Suppressor macrophage treated with lipopolysaccharide for 1 hour (primary cell): ENCODE data around the gene LITAF.
"Not testable (repeated sequence)": the region's sequence is repeated elsewhere in the genome, so short reads cannot be mapped to it uniquely, and the experiment has no call there.

Experiments
- DNase-seq, 3 donors: peaks; one replicate each; pipeline ENCODE4 v3.0.0-alpha.2; 2020 to 2022

Gene LITAF

DNA sequence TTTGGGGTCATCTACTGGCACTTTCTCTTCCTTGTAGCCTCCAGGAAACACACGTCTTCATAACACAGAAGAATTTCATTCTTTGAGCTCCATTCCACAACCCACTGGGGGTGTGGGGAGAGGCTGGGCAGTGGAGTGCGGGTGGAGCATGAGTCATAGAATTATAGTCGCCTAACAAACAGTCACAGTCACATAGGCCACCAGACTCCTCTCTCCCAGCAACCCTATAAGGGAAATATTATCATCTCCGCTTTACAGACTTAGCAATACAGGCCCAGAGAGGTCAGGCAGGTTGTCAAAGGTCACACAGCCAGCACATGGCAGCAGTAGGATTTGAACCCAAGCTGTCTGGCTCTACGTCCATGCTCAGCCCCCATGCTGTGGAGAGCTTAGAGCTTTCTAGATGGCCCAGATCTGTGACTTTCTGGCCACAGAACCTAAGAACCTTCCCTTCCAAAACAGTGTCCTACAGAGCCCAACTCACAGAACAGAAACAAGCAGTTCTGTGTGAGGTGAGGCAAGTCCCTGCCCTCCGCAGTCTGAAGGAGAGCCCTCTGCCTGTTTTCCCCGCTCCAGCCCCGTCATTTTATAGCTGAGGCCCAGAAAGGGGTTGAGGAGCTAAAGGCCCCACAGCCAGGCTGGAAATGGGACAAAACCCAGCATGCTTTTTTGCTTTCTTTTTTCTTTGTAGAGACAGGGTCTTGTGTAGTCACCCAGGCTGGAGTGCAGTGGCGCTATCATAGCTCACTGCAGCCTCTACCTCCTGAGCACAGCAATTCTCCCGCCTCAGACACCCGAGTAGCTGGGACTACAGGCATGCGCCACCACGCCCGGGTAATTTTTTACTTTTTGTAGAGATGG, 10.7 kb upstream of the LITAF start:
- DNase-seq, result peak; percentile 92 to 95 (median 94)

DNA sequence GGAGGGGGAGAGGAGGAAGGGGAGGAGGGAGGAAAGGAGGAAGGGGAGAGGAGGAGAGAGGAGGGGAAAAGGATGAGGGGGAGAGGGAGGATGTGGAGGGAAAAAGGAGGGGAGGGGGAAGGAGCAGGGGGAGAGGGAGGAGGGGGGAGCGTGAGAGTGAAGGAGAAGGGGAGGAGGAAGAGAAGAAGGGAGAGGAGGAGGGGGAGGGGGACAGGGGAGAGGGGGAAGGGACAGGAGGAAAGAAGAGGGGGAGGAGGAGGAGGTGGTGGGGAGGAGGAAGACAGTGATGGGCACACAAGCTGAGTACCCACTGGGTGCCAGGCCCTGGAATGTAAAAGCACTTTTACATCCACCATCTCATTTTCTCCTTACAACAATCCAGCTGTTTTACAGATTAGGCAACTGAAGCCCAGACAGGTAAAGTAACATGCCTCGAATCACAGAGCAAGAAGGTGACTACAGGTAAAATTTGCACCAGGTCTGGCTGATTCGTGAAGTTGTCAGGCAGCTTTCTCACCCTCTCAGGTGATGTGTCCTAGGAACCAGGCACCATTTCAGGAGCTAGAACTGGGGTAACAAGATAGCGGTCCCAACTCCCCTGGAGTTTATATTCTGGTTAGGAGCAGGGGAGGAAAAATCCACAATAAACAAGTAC, 10.0 kb upstream of the LITAF start:
- DNase-seq, result no peak

DNA sequence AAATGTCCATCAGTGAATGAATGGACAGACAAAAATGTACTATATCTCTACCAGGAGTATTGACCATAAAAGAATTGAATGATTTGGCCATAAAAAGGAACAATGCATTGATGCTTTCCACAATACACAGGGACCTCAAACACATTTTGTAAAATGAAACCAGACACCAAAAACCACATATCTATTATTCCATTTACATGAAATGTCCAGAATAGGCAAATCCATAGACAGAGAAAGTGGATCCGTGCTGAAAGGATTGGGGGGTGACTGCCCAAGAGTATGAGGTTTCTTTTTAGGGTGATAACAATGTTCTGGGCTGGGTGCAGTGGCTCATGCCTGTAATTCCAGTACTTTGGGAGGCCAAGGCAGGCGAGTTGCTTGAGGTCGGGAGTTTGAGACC, 6.9 kb upstream of the LITAF start:
- peak in 1 of 3 donors; percentile 55 for DNase-seq

DNA sequence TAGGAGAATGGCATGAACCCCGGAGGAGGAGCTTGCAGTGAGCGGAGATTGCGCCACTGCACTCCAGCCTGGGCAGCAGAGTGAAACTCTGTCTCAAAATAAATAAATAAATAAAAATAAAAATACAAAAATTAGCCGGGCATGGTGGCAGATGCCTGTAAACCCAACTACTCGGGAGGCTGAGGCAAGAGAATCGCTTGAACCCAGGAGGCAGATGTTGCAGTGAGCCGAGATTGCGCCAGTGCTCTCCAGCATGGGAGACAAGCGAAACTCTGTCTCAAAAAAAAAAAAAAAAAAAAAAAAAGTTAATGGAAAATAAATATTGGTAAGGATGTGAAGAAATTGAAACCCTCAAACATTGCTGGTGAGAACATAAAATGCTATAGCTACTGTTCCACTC, 6.4 kb upstream of the LITAF start:
- DNase-seq, result not testable (repeated sequence)

DNA sequence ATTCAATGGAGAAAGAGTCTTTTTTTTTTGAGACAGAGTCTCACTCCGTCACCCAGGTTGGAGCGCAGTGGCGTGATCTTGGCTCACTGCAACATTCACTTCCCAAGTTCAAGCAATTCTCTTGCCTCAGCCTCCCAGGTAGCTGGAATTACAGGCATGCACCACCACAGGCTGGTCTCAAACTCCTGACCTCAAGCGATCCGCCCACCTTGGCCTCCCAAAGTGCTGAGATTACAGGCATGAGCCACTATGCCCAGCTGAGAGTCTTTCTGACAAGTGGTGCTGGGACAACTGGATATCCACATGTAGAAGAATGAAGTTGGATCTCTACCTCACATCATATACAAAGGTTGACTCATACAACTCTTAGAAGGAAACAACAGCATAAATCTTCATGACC, 4.9 kb upstream of the LITAF start:
- DNase-seq, result not testable (repeated sequence)

DNA sequence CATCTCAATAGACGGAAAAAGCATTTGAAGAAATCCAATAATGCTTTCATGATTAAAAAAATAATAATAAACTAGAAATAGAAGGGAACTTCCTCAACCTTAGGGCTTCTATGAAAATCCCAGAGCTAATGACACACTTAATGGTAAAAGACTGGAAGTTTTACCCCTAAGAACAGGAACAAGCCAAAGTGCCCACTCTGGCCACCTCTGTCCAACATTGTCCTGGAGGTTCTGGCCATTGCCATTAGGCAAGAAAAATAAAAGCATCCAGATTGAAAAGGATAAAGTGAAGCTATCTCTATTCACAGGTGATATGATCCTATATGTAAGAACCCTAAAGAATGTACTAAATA, 2.5 kb upstream of the LITAF start:
- DNase-seq, result peak; percentile 61 to 83 (median 73)

DNA sequence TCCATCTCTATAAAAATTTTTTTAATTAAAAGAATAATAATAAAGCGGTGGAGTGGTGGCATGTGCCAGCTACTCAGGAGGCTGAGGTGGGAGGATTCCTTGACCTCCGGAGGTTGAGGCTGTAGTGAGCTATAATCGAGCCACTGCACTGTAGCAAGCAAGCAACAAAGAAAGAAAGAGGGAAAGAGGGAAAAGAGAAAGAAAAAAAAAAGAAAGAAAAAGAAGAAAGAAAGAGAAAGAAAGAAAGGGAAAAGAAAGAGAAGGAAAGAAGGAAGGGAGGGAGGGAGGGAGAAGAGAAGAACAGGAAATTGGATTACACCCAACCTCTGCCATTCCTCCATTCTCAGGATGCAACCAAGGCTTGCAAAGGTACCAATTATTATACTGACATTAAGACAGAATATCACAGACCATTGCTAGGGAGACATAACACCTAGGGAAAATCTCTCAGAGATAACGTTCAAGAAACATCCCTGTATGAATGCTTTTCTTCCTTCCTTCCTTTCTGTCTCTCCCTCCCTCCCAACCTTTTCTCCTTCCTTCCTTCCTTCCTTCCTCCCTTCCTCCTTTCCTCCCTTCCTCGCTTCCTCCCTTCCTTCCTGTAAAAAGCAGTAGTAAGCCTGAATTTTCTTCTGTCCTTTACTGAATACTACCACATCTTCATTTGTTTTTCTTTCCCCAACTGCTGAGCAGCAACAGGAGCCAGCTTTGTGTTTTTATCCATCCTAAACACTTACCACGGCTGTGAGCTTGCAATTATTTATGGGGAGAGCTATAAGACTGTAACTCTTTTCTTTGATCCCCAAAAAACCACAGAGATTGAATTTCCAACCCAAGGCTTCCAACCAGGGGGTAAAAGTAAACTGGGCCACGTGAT, 1.8 kb upstream of the LITAF start:
- no peak for DNase-seq

DNA sequence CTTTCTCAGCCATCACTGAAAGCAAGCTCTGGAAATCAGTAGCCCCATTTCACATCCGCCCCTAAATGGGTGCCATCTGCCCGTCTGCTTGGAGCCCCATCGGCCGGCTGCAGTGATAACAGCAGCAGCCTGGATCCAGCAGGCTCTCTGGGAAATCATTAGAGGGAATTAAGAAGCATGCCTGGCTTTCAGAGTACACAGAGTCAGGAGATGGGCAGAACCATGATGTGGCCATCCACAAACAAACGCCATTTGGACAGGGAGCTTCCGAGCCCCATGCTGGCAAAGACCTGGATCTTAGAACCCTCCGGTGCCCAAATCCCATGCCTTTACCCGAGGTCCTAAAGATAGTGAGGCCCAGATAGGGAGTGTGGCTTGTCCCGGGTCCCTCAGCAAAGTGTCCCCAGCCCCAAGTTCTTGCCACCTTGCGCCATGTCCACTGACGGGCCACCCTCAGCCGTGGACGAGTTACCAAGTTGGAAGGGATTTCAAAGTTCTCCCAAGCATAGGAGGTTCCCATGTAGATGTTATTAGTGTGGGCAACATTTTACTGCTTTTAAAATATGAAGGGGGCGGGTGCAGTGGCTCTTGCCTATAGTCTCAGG, 1.0 kb upstream of the LITAF start:
- no peak for DNase-seq

DNA sequence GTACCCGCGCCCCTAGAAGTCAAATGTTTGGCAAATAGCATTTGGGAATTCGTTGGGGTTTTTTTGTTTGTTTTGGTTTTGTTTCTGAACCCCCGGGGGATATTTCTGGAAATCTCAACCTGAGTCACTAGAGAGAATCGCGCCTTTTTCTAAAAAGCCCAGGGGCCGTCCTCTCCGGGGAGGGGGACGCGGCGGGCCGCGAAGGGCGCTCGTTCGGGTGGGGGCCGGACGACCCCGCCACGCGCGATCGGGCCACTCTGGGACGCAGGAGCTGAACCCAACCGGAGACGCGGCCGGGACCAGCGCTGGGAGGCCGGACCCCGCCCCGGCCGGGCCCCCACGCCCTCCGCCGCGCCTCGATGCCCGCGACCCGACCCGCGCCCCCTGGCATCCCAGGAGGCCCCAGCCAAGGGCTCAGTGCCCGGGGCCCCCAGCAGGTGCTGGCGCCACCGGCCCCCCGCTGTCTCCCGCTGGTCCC, 302 bp downstream of the LITAF start:
- DNase-seq, result peak; percentile 86 to 95 (median 88)

DNA sequence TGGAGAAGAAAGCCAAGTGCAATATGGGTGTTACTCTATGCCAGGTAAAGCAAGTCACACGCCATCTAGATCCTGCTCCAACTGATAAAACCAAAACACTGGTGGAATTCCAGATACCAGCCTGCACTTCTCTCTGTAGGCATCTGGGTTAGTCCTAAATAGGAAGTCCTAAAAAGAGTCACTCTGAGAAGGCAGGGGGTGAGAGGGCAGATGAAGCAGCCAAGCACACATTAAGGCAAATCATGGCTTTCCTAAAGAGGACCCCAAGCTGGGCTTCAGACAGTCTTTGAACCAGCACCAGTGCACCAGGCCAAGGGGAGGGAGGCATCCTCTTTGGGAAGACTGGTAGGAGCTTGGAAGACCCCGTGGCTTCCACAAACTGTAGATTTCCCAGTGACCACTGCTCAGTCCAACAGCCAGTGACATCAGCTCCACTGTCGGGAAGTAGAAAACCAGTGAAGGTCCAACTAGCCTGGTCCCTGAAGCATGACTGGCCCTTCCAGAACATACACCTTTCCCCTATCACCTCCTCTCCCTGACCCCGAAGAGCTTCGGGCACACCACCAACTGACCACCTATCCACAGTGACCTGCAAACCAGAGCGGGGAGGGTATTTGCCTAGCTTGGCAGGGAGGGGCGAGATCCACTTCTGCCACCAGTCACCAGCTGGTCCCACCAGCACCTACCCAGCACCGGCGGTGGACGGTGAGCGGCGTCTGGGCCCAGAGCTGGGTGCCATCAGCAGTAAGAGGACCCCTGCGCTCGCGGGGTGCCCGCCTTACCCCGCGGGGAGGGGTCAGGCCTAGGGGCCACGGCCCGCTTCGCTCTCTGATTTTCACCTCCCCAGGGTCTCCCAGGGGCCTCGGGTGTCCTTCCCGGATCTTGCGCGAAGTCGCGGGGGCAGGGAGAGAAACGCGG, 1.0 kb downstream of the LITAF start:
- DNase-seq, result peak; percentile 67 to 81 (median 68)

DNA sequence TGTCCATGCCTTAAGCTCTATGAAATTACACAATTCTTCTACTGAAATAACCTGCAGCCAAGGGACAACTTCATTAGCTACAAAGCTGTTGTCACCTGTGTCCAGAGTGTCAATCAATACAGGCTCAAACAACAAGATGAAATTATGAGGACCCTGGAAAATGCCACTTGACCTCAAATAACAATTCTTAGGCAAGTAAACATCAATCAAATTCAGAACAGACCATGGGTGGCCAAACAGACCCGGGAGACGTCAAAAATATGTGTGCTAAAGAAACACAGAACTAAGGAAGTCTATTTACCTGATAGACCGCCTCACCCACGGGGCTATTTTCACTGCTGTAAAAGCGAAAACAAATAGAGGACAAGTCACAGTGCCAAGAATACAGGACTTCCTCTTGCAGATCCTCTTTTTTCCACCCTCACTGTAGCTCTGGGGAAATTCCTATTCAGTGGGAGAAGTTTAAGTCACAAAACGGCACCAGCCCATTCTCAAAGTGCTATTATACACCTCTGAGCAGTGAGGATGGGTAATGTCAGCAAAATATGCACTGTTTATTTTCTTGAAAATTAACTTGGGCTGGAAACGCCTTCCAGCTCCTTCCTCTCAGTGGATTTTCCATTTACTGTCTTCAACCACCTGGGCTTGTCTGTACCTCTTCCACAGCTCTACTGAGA, 2.7 kb downstream of the LITAF start:
- peak; percentile 83 to 92 (median 91) for DNase-seq

DNA sequence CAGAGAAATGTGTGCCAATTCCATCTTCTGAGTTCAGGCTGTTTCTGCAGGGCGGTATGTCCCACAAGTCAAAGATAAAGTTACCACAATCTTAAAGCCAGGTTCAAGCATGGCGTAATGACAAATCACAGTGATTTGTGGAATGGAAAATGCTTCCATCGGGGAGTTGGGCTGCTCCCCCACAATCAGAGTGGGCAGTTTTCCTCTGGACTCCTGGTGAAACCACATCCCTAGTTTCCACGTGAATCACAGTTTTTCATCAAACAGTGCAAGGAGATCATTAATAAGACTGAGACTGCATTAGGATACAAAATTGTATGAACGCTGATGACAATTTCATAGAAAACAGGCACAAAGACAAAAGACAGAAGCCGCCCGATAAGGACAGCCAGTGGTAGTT, 3.6 kb downstream of the LITAF start:
- peak in 2 of 3 donors; percentile 7 to 26 for DNase-seq

DNA sequence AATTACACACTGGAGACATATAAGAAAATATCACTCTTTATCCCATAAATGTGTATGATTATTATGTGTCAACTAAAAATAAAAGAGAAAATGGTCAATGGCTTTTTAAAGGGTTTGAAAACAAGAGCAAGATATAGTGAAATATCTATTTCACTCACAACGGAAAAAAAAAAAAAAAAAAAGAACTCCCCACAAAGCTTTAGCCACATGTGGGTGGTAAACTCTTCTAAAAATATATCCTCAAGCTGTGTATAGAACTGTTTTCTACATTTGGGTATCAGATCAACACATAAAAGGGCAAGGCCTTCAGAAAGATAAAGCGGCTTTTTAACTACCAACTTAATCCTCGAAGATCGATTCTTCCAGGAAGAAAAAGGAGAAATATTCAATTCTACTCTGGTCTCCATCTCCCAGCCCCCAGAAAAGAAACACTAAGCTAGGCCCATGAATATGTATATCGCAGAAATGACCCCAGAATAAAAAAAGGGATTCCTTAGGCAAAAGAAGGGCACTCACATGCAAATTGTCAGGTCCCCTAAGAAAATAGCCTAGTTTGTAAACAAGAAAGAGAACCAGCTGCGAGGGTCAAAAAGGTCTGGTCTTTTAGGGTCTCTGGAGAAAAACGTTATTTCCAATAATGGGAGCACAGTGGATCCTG, 4.4 kb downstream of the LITAF start:
- DNase-seq, result peak in 2 of 3 donors; percentile 1 to 25

DNA sequence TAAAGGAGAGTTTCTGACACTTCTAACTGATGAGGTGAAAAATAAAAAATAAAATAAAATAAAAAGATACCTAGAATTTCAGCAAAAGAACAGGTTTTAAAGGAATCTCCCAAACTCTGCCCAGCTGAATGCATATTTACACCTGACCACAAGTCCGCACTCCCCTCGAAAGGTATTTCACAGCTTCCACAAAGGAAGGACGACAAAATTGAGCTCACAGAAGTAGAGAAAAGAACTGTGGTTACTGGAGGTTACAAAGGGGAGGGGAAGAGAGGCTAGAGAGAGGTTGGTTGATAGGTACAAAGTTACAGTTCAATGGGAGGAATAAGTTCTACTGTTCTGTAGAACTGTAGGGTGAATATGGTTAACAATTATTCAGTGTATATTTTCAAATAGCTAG, 5.0 kb downstream of the LITAF start:
- no peak for DNase-seq

DNA sequence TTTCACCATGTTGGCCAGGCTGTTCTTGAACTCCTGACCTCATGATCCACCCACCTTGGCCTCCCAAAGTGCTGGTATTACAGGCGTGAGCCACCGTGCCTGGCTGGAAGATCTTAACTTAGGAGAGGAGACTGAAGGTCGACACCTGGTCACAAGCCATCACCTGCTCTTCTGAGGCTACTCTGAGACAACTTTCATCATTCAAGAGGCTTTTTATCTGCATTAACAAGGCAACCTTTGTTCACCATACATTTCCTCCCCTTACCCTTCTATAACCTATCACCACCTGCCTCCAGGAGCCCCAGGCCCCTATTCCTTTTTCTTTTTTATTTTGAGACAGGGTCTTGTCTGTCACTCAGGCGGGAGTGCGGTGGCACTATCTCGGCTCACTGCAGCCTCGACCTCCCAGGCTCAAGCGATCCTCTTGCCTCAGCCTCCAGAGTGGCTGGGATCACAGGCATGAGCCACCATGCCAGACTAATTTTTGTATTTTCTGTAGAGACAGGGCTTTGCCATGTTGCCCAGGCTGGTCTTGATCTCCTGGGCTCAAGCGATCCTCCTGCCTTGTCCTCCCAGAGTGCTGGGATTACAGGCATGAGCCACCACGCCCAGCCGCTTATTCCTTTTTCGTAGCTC, 6.2 kb downstream of the LITAF start:
- no peak for DNase-seq

DNA sequence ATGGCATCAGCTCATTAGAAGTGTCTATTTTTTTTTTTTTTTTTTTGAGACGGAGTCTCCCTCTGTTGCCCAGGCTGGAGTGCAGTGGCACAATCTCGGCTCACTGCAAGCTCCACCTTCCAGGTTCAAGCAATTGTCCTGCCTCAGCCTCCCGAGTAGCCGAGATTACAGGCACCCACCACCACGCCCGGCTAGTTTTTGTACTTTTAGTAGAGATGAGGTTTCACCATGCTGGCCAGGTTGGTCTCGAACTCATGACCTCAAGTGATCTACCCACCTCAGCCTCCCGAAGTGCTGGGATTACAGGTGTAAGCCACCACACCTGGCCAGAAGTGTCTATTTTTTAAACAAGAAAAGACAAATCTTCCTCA, 9.4 kb downstream of the LITAF start:
- DNase-seq, result not testable (repeated sequence)

DNA sequence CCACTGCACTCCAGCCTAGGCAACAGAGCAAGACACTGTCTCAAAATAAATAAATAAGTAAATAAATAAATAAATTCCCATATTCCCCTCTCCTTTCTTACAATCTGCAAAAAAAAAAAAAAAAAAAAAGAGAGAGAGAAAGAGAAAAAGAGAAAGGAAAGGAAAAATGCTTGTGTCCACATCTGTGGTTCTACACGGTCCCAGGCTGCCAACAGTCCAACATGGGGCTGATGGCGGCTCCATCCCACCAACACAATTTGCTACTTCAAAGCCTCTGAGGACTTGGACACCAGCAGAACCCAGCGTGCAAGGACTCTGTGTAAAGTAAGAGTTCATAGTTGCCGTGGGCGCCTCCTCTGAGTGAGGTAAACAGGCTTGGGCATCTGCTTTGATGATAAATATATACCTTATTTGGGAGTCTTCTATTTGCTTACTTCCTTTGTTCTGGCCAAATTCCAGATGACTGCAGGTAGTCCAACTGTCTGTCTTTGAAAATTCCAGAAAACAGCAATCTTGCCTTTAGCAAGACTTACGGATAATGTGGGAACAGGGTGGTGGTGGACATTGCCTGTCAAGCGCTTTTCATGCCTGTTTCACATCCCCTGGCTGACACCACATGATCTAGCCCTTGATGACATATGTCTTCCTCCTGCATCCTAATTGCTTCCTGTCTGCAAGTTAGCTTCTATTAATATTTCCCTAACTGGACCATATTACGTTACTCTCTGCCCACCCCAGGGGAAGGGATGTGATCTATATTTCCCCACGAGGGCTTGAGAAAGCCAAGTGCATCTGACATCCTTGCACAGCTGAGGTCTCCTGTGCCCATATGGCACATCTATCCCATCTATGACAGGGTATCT, 10.1 kb downstream of the LITAF start:
- peak; percentile 79 to 88 (median 84) for DNase-seq

DNA sequence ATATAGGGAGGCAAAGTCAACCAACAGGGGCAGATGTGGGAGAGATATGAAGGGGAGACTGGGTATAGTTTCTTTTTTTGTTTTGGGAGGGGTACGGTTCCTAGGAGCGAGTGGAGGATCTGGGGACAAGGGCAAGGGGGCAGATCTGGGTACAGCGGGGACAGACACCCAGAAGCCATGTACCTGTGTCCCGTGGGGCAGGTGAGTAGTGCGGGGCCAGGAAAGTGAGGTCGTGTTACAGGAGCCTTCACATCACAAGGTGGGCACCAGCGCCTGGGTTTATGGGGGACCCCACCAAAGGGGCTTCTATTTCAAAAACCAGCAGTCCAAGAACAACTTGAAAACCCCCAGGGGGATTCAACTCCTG, 11.5 kb downstream of the LITAF start:
- DNase-seq, result no peak
